OCI-LY7 (cell line): ENCODE measurements around the gene SIPA1L3. TPM values are rescaled to one million over a fixed set of nuclear protein-coding genes. Genes with fewer than 3 reads are reported as not detected.

ENCODE experiments used
- BruUV-seq: library from RNA; stranded (reverse); fragments of 400-500 nt; replicated peaks from 2 replicates; lab custom pipeline; 2021; lab: Mats Ljungman, UMichigan
- CTCF ChIA-PET: fragments of 300-600 bp; sonication (Branson Sonifier 250); formaldehyde crosslinking; loops from one replicate; lab custom pipeline; 2022; ENCODE audit warnings: antibody characterized with exemption; ENCODE audit not compliant: unreplicated experiment; lab: Charles Lee
- POLR2A ChIA-PET: fragments of 300-600 bp; sonication (Branson Sonifier 250); formaldehyde crosslinking; loops from one replicate; lab custom pipeline; 2022; ENCODE audit warnings: antibody characterized with exemption; lab: Charles Lee
- DNase-seq: peaks from one replicate; pipeline ENCODE4 v3.0.0-alpha.2; 2015; ENCODE audit warnings: low spot score
- H2AFZ ChIP-seq: fragments of 200-600 bp; sonication (generic), shearing (Covaris generic); 2 replicates; pipeline ENCODE4 v1.6.1; 2014; ENCODE audit warnings: mild to moderate bottlenecking, antibody characterized with exemption, low read length, moderate library complexity
- H3K27ac ChIP-seq: fragments of 200-600 bp; sonication (generic); 2 replicates; pipeline ENCODE4 v1.5.1; 2014; ENCODE audit warnings: mixed run types, low read depth, mild to moderate bottlenecking, moderate library complexity, low read length, inconsistent platforms; ENCODE audit not compliant: poor library complexity, severe bottlenecking
- H3K36me3 ChIP-seq: fragments of 200-600 bp; sonication (generic); 2 replicates; pipeline ENCODE4 v1.6.1; 2014; ENCODE audit warnings: mild to moderate bottlenecking, antibody characterized with exemption, low read length, moderate library complexity, mixed read lengths; ENCODE audit not compliant: insufficient read depth
- H3K4me1 ChIP-seq: fragments of 200-600 bp; sonication (generic); 2 replicates; pipeline ENCODE4 v1.5.1; 2014; ENCODE audit warnings: mild to moderate bottlenecking, low read length; ENCODE audit not compliant: insufficient read depth, poor library complexity, severe bottlenecking
- H3K4me2 ChIP-seq: fragments of 200-600 bp; sonication (generic); 2 replicates; pipeline ENCODE4 v1.6.1; 2014; ENCODE audit warnings: mild to moderate bottlenecking, low read length
- H3K4me3 ChIP-seq: fragments of 200-600 bp; sonication (generic); 2 replicates; pipeline ENCODE4 v1.5.1; 2014; ENCODE audit warnings: mild to moderate bottlenecking, low read depth, low read length; ENCODE audit not compliant: poor library complexity, severe bottlenecking
- H3K79me2 ChIP-seq: fragments of 200-600 bp; sonication (generic); 2 replicates; pipeline ENCODE4 v1.6.1; 2016; ENCODE audit warnings: low read depth, mild to moderate bottlenecking, low read length, moderate library complexity, mixed read lengths; ENCODE audit not compliant: insufficient read depth
- H3K9me2 ChIP-seq: fragments of 200-600 bp; sonication (generic); 2 replicates; pipeline ENCODE4 v1.6.1; 2016; ENCODE audit warnings: mild to moderate bottlenecking, low read length, mixed read lengths; ENCODE audit not compliant: insufficient read depth
- H3K9me3 ChIP-seq: fragments of 200-600 bp; sonication (generic); 2 replicates; pipeline ENCODE4 v1.6.1; 2014; ENCODE audit warnings: mild to moderate bottlenecking, mixed run types, low read length, mixed read lengths
- H4K20me1 ChIP-seq: fragments of 200-600 bp; sonication (generic); 2 replicates; pipeline ENCODE4 v1.6.1; 2014; ENCODE audit warnings: mild to moderate bottlenecking, antibody characterized with exemption, low read length, moderate library complexity, mixed read lengths; ENCODE audit not compliant: insufficient read depth
- EZH2phosphoT487 ChIP-seq: fragments of 200-600 bp; sonication (generic); IDR thresholded peaks from 2 replicates; pipeline ENCODE4 v1.6.1; 2018; ENCODE audit warnings: low read depth, borderline replicate concordance, mild to moderate bottlenecking, mixed run types, antibody characterized with exemption, low read length, moderate library complexity, mixed read lengths
- intact Hi-C: fragments of 100-400 bp; cut with micrococcal nuclease; formaldehyde crosslinking; loops from one replicate; pipeline ENCODE4 v1.10.0; 2022; ENCODE audit not compliant: unreplicated experiment
- total RNA-seq, 2 experiments: library from RNA; depleted of rRNA in 1 of 2; stranded (reverse); fragments of >200 nt in 1 of 2; shearing (Covaris generic) in 1 of 2; gene quantifications; 2 replicates each; pipeline ENCODE4 v1.2.3, GENCODE V29; 2014 to 2022
- TF ChIP-seq, protein P1 (sequence below): fragments of 200-600 bp; sonication (generic); conservative IDR thresholded peaks from 2 replicates; pipeline ENCODE4 v1.5.1; 2014; ENCODE audit warnings: mild to moderate bottlenecking, antibody characterized with exemption, low read length, moderate library complexity, mixed read lengths

Gene SIPA1L3
- total RNA-seq, 2 experiments from 2014 or later = 21.2 to 84.4 TPM

GRCh38 chr19:37943480-37943879 is 36.5 kb downstream of the SIPA1L3 start:
- H4K20me1 ChIP-seq = no peaks in the 10 kb centered on the region
- H3K9me2 ChIP-seq = no peaks in the 10 kb centered on the region
- DNase-seq = no peak
- H3K36me3 ChIP-seq = peaks cover 18% of the 10 kb centered on the region
- TF ChIP-seq EZH2phosphoT487 = no peak
- TF ChIP-seq, protein P1, sequence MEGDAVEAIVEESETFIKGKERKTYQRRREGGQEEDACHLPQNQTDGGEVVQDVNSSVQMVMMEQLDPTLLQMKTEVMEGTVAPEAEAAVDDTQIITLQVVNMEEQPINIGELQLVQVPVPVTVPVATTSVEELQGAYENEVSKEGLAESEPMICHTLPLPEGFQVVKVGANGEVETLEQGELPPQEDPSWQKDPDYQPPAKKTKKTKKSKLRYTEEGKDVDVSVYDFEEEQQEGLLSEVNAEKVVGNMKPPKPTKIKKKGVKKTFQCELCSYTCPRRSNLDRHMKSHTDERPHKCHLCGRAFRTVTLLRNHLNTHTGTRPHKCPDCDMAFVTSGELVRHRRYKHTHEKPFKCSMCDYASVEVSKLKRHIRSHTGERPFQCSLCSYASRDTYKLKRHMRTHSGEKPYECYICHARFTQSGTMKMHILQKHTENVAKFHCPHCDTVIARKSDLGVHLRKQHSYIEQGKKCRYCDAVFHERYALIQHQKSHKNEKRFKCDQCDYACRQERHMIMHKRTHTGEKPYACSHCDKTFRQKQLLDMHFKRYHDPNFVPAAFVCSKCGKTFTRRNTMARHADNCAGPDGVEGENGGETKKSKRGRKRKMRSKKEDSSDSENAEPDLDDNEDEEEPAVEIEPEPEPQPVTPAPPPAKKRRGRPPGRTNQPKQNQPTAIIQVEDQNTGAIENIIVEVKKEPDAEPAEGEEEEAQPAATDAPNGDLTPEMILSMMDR = no peak
- H3K27ac ChIP-seq = no peak overlapping the region
- POLR2A ChIA-PET = no interaction called here
- intact Hi-C loops = no loop called here
- CTCF ChIA-PET = no interaction called here
- no peaks in the 10 kb centered on the region for H3K9me3 ChIP-seq
- no peak overlapping the region for H3K4me3 ChIP-seq
- no peak overlapping the region for H3K4me2 ChIP-seq
- peaks cover 6% of the 10 kb centered on the region; the same call in 1 of the 2 replicates for H3K79me2 ChIP-seq
- H3K4me1 ChIP-seq = no peaks in the 10 kb centered on the region
- H2AFZ ChIP-seq = no peak overlapping the region
- BruUV-seq = no TSS peak

DNA sequence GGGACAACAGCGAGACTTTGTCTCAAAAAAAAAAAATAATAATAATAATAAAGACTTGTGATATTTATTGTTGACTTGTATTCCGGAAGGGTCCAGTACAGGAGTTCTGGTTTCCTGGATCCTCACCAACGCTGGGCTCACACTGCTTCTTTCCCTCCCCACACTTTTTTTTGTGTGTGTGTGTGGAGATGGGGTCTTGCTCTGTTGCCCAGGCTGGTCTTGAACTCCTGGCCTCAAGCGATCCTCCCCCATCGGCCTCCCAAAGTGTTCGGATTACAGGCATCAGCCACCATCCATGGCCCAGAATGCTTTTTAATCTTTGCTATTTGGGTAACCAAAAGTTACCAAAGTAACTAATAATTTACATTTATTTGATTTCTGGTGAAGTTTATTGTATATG is 39.1 kb downstream of the SIPA1L3 start:
- intact Hi-C loops = no loop called here
- Histone ChIP-seq H3K27ac (no peak overlapping the region), H3K9me2 (no peaks in the 10 kb centered on the region), H3K36me3 (peaks cover 11% of the 10 kb centered on the region; the same call in 1 of the 2 replicates), H3K79me2 (peaks cover 6% of the 10 kb centered on the region; the same call in 1 of the 2 replicates), H4K20me1 (no peaks in the 10 kb centered on the region), H3K4me3 (no peak overlapping the region), H2AFZ (no peak overlapping the region), H3K4me2 (no peak overlapping the region), H3K4me1 (peaks cover 8% of the 10 kb centered on the region), H3K9me3 (no peaks in the 10 kb centered on the region)
- ChIA-PET CTCF (no interaction called here), POLR2A (interaction anchor here (0.9 to 1.1 kb wide), 2 partner anchors 7 to 11 kb away, joined by 3 read pairs; no protein-coding TSS in a partner anchor)
- DNase-seq = no peak
- no TSS peak for BruUV-seq
- TF ChIP-seq, protein P1 = no peak
- TF ChIP-seq EZH2phosphoT487 = no peak

DNA sequence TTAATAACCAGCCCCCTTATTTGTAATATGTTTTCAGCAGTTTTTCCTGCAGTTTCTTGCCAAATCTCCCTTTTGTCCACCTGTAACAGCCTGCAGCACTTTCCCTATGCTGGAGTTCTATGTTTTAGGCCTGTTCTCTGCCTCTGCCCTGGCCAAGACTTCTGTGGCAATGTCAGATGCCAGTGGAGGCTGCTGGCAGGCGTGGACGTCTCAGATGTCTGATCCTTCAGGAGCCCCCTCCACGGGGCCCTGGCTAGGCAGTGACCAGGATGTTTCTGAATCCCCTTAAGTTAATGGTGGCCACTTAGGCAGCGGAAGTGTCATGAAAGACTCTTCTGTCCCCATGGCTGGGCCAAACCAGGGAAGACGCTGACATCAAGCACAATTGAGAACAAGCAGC is 40.8 kb downstream of the SIPA1L3 start:
- peaks cover 21% of the 10 kb centered on the region for H3K4me1 ChIP-seq
- H2AFZ ChIP-seq = no peak overlapping the region
- intact Hi-C loops = no loop called here
- peaks cover 10% of the 10 kb centered on the region; the same call in 1 of the 2 replicates for H3K79me2 ChIP-seq
- no peak overlapping the region for H3K27ac ChIP-seq
- H3K9me2 ChIP-seq = no peaks in the 10 kb centered on the region
- peaks cover 11% of the 10 kb centered on the region; the same call in 1 of the 2 replicates for H3K36me3 ChIP-seq
- TF ChIP-seq, protein P1 = no peak
- TF ChIP-seq EZH2phosphoT487 = no peak
- no peaks in the 10 kb centered on the region for H4K20me1 ChIP-seq
- DNase-seq = no peak
- no peak overlapping the region for H3K4me3 ChIP-seq
- no peak overlapping the region for H3K4me2 ChIP-seq
- no peaks in the 10 kb centered on the region for H3K9me3 ChIP-seq
- ChIA-PET POLR2A (no interaction called here), CTCF (no interaction called here)
- BruUV-seq = no TSS peak
